Activated naive CD4-positive, alpha-beta T cell treated with anti-CD3 and anti-CD28 coated beads, Interleukin-2, amount 50 U/mL, for 72 hours (primary cell): ENCODE measurements around the gene YKT6. TPM values are rescaled to one million over a fixed set of nuclear protein-coding genes. Genes with fewer than 3 reads are reported as not detected.

Source experiments
- ATAC-seq, 2 donors: fragments of 150-1000 bp; cut with Tn5 transposase; 2 replicates each; pipeline ENCODE4 v1.10.0; 2021; ENCODE audit warnings: mild to moderate bottlenecking in 2 of 2, moderate library complexity in 2 of 2
- DNase-seq, 2 donors: peaks; one replicate each; pipeline ENCODE4 v3.0.0; 2021 to 2022; ENCODE audit warnings: low spot score in 2 of 2
- H3K27ac Mint-ChIP-seq, 2 donors: one replicate each; pipeline ENCODE4 v1.8.0; 2022; ENCODE audit warnings: mild to moderate bottlenecking in 2 of 2, mixed read lengths in 2 of 2
- H3K36me3 Mint-ChIP-seq, 2 donors: one replicate each; pipeline ENCODE4 v1.8.0; 2022; ENCODE audit warnings: mixed read lengths in 2 of 2
- H3K9me3 Mint-ChIP-seq, 2 donors: one replicate each; pipeline ENCODE4 v1.8.0; 2022; ENCODE audit warnings: mixed read lengths in 2 of 2
- total RNA-seq, 2 donors: library from RNA; stranded (reverse); gene quantifications; one replicate each; pipeline ENCODE4 v1.2.3, GENCODE V29; 2022

The YKT6 gene
- total RNA-seq, 2 donors from 2014 or later, result 45.2 to 72.9 TPM

GRCh38 chr7:44208085-44208484, 7.3 kb downstream of the YKT6 start:
- ATAC-seq, result no peak

GRCh38 chr7:44210107-44210506, 9.3 kb downstream of the YKT6 start:
- ATAC-seq (no peak), DNase-seq (peak in 1 of 2 donors; percentile 39)
- H3K36me3 Mint-ChIP-seq, result no peaks in the 10 kb centered on the region
- H3K9me3 Mint-ChIP-seq, result no peaks in the 10 kb centered on the region
- peak overlapping the region in 1 of 2 donors; percentile 81 for H3K27ac Mint-ChIP-seq

More at GRCh38 chr7:44208085-44208484, 7.3 kb downstream of the YKT6 start:
- H3K36me3 Mint-ChIP-seq, result peaks cover 0 to 5% of the 10 kb centered on the region in 2 donors
- no peaks in the 10 kb centered on the region for H3K9me3 Mint-ChIP-seq
- no peak overlapping the region for H3K27ac Mint-ChIP-seq
- no peak for DNase-seq

- DNase-seq, result peak in 1 of 2 donors; percentile 18
- Mint-ChIP-seq H3K36me3 (no peaks in the 10 kb centered on the region), H3K9me3 (no peaks in the 10 kb centered on the region), H3K27ac (no peak overlapping the region)
- ATAC-seq, result no peak
Measured at GRCh38 chr7:44211126-44211675, 10.4 kb downstream of the YKT6 start.

- DNase-seq, result peak in 1 of 2 donors; percentile 33
- H3K9me3 Mint-ChIP-seq, result no peaks in the 10 kb centered on the region
- H3K36me3 Mint-ChIP-seq, result no peaks in the 10 kb centered on the region
- no peak overlapping the region for H3K27ac Mint-ChIP-seq
- ATAC-seq, result no peak
Measured at GRCh38 chr7:44212018-44212417, 11.2 kb downstream of the YKT6 start.

GRCh38 chr7:44212581-44213184, 11.9 kb downstream of the YKT6 start:
- ATAC-seq (no peak), DNase-seq (peak in 1 of 2 donors; percentile 40)
- Mint-ChIP-seq H3K27ac (no peak overlapping the region), H3K36me3 (no peaks in the 10 kb centered on the region), H3K9me3 (no peaks in the 10 kb centered on the region)

GRCh38 chr7:44213206-44213876, 12.6 kb downstream of the YKT6 start:
- Mint-ChIP-seq H3K9me3 (no peaks in the 10 kb centered on the region), H3K36me3 (no peaks in the 10 kb centered on the region), H3K27ac (peak overlapping the region; percentile 29 to 47)
- ATAC-seq (no peak), DNase-seq (peak in 1 of 2 donors; percentile 49)

- Mint-ChIP-seq H3K36me3 (no peaks in the 10 kb centered on the region), H3K9me3 (no peaks in the 10 kb centered on the region), H3K27ac (peak overlapping the region; percentile 29 to 47)
- ATAC-seq (no peak), DNase-seq (no peak)
Measured at GRCh38 chr7:44213877-44214388, 13.2 kb downstream of the YKT6 start.

- ATAC-seq (peak in 1 of 2 donors; percentile 6), DNase-seq (peak in 1 of 2 donors; percentile 48)
- Mint-ChIP-seq H3K36me3 (no peaks in the 10 kb centered on the region), H3K9me3 (no peaks in the 10 kb centered on the region), H3K27ac (no peak overlapping the region)
Measured at GRCh38 chr7:44215531-44215930, 14.8 kb downstream of the YKT6 start.

GRCh38 chr7:44216019-44216418, 15.2 kb downstream of the YKT6 start:
- Mint-ChIP-seq H3K9me3 (no peaks in the 10 kb centered on the region), H3K27ac (no peak overlapping the region), H3K36me3 (no peaks in the 10 kb centered on the region)
- ATAC-seq, result peak in 1 of 2 donors; percentile 19
- DNase-seq, result peak in 1 of 2 donors; percentile 53

- Mint-ChIP-seq H3K27ac (peak overlapping the region in 1 of 2 donors; percentile 34), H3K36me3 (no peaks in the 10 kb centered on the region), H3K9me3 (no peaks in the 10 kb centered on the region)
- no peak for ATAC-seq
- DNase-seq, result peak in 1 of 2 donors; percentile 46
Measured at GRCh38 chr7:44216521-44217222, 15.9 kb downstream of the YKT6 start.

- ATAC-seq (no peak), DNase-seq (peak in 1 of 2 donors; percentile 37)
- Mint-ChIP-seq H3K9me3 (no peaks in the 10 kb centered on the region), H3K27ac (no peak overlapping the region), H3K36me3 (no peaks in the 10 kb centered on the region)
Measured at GRCh38 chr7:44217223-44217714, 16.5 kb downstream of the YKT6 start.

- H3K9me3 Mint-ChIP-seq, result no peaks in the 10 kb centered on the region
- no peak for ATAC-seq
- H3K36me3 Mint-ChIP-seq, result no peaks in the 10 kb centered on the region
- H3K27ac Mint-ChIP-seq, result peak overlapping the region in 1 of 2 donors; percentile 86
- peak in 1 of 2 donors; percentile 41 for DNase-seq
Measured at GRCh38 chr7:44217852-44218402, 17.1 kb downstream of the YKT6 start.

GRCh38 chr7:44218418-44219201, 17.8 kb downstream of the YKT6 start:
- DNase-seq (peak in 1 of 2 donors; percentile 43), ATAC-seq (no peak)
- H3K36me3 Mint-ChIP-seq, result no peaks in the 10 kb centered on the region
- H3K9me3 Mint-ChIP-seq, result no peaks in the 10 kb centered on the region
- no peak overlapping the region for H3K27ac Mint-ChIP-seq

GRCh38 chr7:44219371-44220045, 18.7 kb downstream of the YKT6 start:
- H3K27ac Mint-ChIP-seq, result no peak overlapping the region
- DNase-seq (peak in 1 of 2 donors; percentile 25), ATAC-seq (no peak)
- no peaks in the 10 kb centered on the region for H3K36me3 Mint-ChIP-seq
- no peaks in the 10 kb centered on the region for H3K9me3 Mint-ChIP-seq

- Mint-ChIP-seq H3K9me3 (no peaks in the 10 kb centered on the region), H3K36me3 (no peaks in the 10 kb centered on the region), H3K27ac (no peak overlapping the region)
- DNase-seq, result peak in 1 of 2 donors; percentile 33
- no peak for ATAC-seq
Measured at GRCh38 chr7:44220046-44220357, 19.2 kb downstream of the YKT6 start.
